Right lobe of liver (tissue), 6 donors: ENCODE results near the gene ST7. TPM values are rescaled to one million over a fixed set of nuclear protein-coding genes. Genes with fewer than 3 reads are reported as not detected.

Source experiments
- ATAC-seq, 4 donors: fragments of 200-7000 bp; cut with Tn5 transposase; one replicate each; pipeline ENCODE4 v1.9.1; 2020; ENCODE audit warnings: mild to moderate bottlenecking in 4 of 4, moderate library complexity in 4 of 4
- DNase-seq, 3 donors: peaks; one replicate each; pipeline ENCODE4 v3.0.0-alpha.2; 2020
- H3K27ac ChIP-seq, 3 donors: fragments of 200-600 bp; one replicate each; pipeline ENCODE4 v1.8.0; 2022
- H3K27me3 ChIP-seq, 2 donors: fragments of 200-600 bp; one replicate each; pipeline ENCODE4 v1.8.0; 2022
- H3K36me3 ChIP-seq, 4 donors: fragments of 200-600 bp; sonication (generic) in 1 of 4; one replicate each; pipeline versions ENCODE4 v1.5.1 to v1.8.0; 2017 to 2022; ENCODE audit warnings: control low read depth in 1 of 4
- H3K4me1 ChIP-seq, 4 donors: fragments of 200-600 bp; sonication (generic) in 1 of 4; one replicate each; pipeline versions ENCODE4 v1.5.1 to v1.8.0; 2017 to 2022; ENCODE audit warnings: control low read depth in 1 of 4
- H3K4me3 ChIP-seq, 3 donors: fragments of 200-600 bp; one replicate each; pipeline ENCODE4 v1.8.0; 2022
- H3K9me3 ChIP-seq, 4 donors: fragments of 200-600 bp; sonication (generic) in 1 of 4; one replicate each; pipeline versions ENCODE4 v1.5.1 to v1.8.0; 2017 to 2022; ENCODE audit warnings: control low read depth in 1 of 4
- CTCF ChIP-seq, 4 donors: fragments of 200-600 bp in 3 of 4; fragments of 450-650 bp in 1 of 4; IDR thresholded peaks; one replicate each; pipeline versions ENCODE4 v1.5.1 to v1.8.0; 2016 to 2022; ENCODE audit warnings: antibody characterized with exemption in 4 of 4, mild to moderate bottlenecking in 2 of 4
- POLR2A ChIP-seq: fragments of 450-650 bp; IDR thresholded peaks from one replicate; pipeline ENCODE4 v1.6.1; 2017; ENCODE audit warnings: antibody characterized with exemption, mild to moderate bottlenecking
- WGBS: methylation state at CpG from one replicate; pipeline ENCODE4 v1.1.6; 2018; ENCODE audit warnings: low coverage, low lambda C conversion rate; ENCODE audit not compliant: insufficient coverage; ENCODE audit errors: missing lambda C conversion rate; 5-methylcytosine and 5-hydroxymethylcytosine counted together
- intact Hi-C, 2 donors: fragments of 100-400 bp; cut with DNase I; formaldehyde crosslinking; loops; one replicate each; pipeline versions ENCODE4 v1.11.2 to v1.14.1; 2022
- total RNA-seq, 6 experiments: library from RNA; depleted of rRNA in 2 of 6; stranded (reverse); fragments of >200 nt in 2 of 6; fragmentation: NEBNext Ultra II Directional in 3 of 6; extraction: Animal tissue kit (Norgen Biotek cat#: 25700) in 3 of 6; gene quantifications; one replicate each; pipeline versions ENCODE4 v1.1.0 to v1.2.4, GENCODE V29; 2016 to 2023
- donor health status: DM: no; HTN: yes; CAD: no.
- donor health status: DM: no; HTN: no; CAD: no.
- donor health status: DM: no; HTN: no; CAD: no.
- donor health status: DM: no; HTN: yes; CAD: no.
- donor health status: DM: no; HTN: yes; CAD: no.

ST7 gene
- total RNA-seq, 6 experiments from 2014 or later = 17.4 to 29.9 (median 22.4) TPM

- intact Hi-C loops = no loop called here
- Histone ChIP-seq H3K4me1 (no peaks in the 10 kb centered on the region), H3K36me3 (no peaks in the 10 kb centered on the region), H3K27ac (no peak overlapping the region), H3K27me3 (no peaks in the 10 kb centered on the region), H3K4me3 (no peak overlapping the region), H3K9me3 (no peaks in the 10 kb centered on the region)
- TF ChIP-seq CTCF (IDR thresholded peaks at IDR 0.05) = no peak
- TF ChIP-seq POLR2A = no peak
- ATAC-seq (no peak), DNase-seq (no peak)
- 93% methylated on average over 4 of the region's 4 CpGs for WGBS
Measured at GRCh38 chr7:117230276-117231046, 277.2 kb downstream of the ST7 start.

- Histone ChIP-seq H3K27ac (no peak overlapping the region), H3K4me1 (no peaks in the 10 kb centered on the region), H3K36me3 (no peaks in the 10 kb centered on the region), H3K9me3 (no peaks in the 10 kb centered on the region), H3K27me3 (no peaks in the 10 kb centered on the region), H3K4me3 (no peak overlapping the region)
- TF ChIP-seq POLR2A (no peak), CTCF (IDR thresholded peaks at IDR 0.05) (no peak)
- ATAC-seq = no peak
- no peak for DNase-seq
- intact Hi-C loops = no loop called here
- 88% methylated on average over 3 of the region's 3 CpGs for WGBS
Measured at GRCh38 chr7:117231047-117231359, 277.7 kb downstream of the ST7 start.

GRCh38 chr7:117237646-117238045, 284.3 kb downstream of the ST7 start:
- TF ChIP-seq CTCF (IDR thresholded peaks at IDR 0.05) (no peak), POLR2A (no peak)
- Histone ChIP-seq H3K27ac (no peak overlapping the region), H3K9me3 (no peaks in the 10 kb centered on the region), H3K4me1 (no peaks in the 10 kb centered on the region), H3K27me3 (no peaks in the 10 kb centered on the region), H3K4me3 (no peak overlapping the region), H3K36me3 (no peaks in the 10 kb centered on the region)
- 55% methylated on average over 5 of the region's 5 CpGs for WGBS
- no peak for DNase-seq
- intact Hi-C loops = no loop called here
- ATAC-seq = no peak

- no peak for ATAC-seq
- H3K9me3 ChIP-seq = no peaks in the 10 kb centered on the region
- WGBS = 52% methylated on average over 4 of the region's 7 CpGs
- no peak overlapping the region for H3K4me3 ChIP-seq
- intact Hi-C loops = no loop called here
- DNase-seq = no peak
- no peaks in the 10 kb centered on the region for H3K36me3 ChIP-seq
- H3K4me1 ChIP-seq = no peaks in the 10 kb centered on the region
- H3K27ac ChIP-seq = no peak overlapping the region
- H3K27me3 ChIP-seq = no peaks in the 10 kb centered on the region
- TF ChIP-seq CTCF (IDR thresholded peaks at IDR 0.05) (no peak), POLR2A (no peak)
Measured at GRCh38 chr7:117238472-117238871, 285.2 kb downstream of the ST7 start.
